Spleen (tissue), 11 donors: ENCODE results near the gene BTG3. TPM values are rescaled to one million over a fixed set of nuclear protein-coding genes. Genes with fewer than 3 reads are reported as not detected.
A peak's percentile ranks its signal among the peaks of the same experiment; 100 is the strongest.

ENCODE experiments used
- DNase-seq: peaks from one replicate; pipeline ENCODE4 v3.0.0-alpha.2; 2020
- H3K27ac ChIP-seq, 8 donors: fragments of 200-600 bp; sonication (generic) in 7 of 8; 1 replicate in 4 of 8; 2 replicates in 4 of 8; pipeline versions ENCODE4 v1.5.0 to v1.8.0; 2016 to 2021; ENCODE audit warnings: inconsistent platforms in 4 of 8, mild to moderate bottlenecking in 4 of 8, moderate library complexity in 1 of 8
- H3K27me3 ChIP-seq, 7 donors: fragments of 200-600 bp; sonication (generic) in 6 of 7; replicated peaks in 1 of 7; 1 replicate in 4 of 7; 2 replicates in 3 of 7; pipeline versions ENCODE4 v1.5.0 to v1.8.0; 2016 to 2021; ENCODE audit warnings: inconsistent platforms in 3 of 7, mild to moderate bottlenecking in 1 of 7
- H3K36me3 ChIP-seq, 6 donors: fragments of 200-600 bp; sonication (generic) in 5 of 6; 1 replicate in 4 of 6; 2 replicates in 2 of 6; pipeline versions ENCODE4 v1.5.0 to v1.8.0; 2016 to 2021; ENCODE audit warnings: inconsistent platforms in 2 of 6
- H3K4me1 ChIP-seq, 6 donors: fragments of 200-600 bp; sonication (generic) in 5 of 6; 1 replicate in 3 of 6; 2 replicates in 3 of 6; pipeline versions ENCODE4 v1.5.0 to v1.8.0; 2016 to 2021; ENCODE audit warnings: inconsistent platforms in 3 of 6
- H3K4me3 ChIP-seq, 8 donors: fragments of 200-600 bp; sonication (generic) in 7 of 8; 1 replicate in 4 of 8; 2 replicates in 4 of 8; pipeline versions ENCODE4 v1.5.0 to v1.8.0; 2016 to 2021; ENCODE audit warnings: inconsistent platforms in 4 of 8, mild to moderate bottlenecking in 4 of 8, moderate library complexity in 2 of 8
- H3K9me3 ChIP-seq, 8 donors: fragments of 200-600 bp; sonication (generic) in 7 of 8; 1 replicate in 4 of 8; 2 replicates in 4 of 8; pipeline versions ENCODE4 v1.5.0 to v1.8.0; 2016 to 2021; ENCODE audit warnings: inconsistent platforms in 4 of 8
- CTCF ChIP-seq, 11 experiments: fragments of 200-600 bp in 7 of 11; fragments of 450-650 bp in 4 of 11; sonication (generic) in 4 of 11; IDR thresholded peaks in 8 of 11; conservative IDR thresholded peaks in 3 of 11; 1 replicate in 7 of 11; 2 replicates in 4 of 11; pipeline versions ENCODE4 v1.4.0 to v1.8.0; 2016 to 2021; ENCODE audit warnings: antibody characterized with exemption in 11 of 11, inconsistent platforms in 4 of 11, mild to moderate bottlenecking in 1 of 11
- POLR2A ChIP-seq, 3 donors: fragments of 450-650 bp; IDR thresholded peaks; one replicate each; pipeline ENCODE4 v1.5.1; 2017; ENCODE audit warnings: antibody characterized with exemption in 3 of 3, mild to moderate bottlenecking in 1 of 3
- POLR2AphosphoS5 ChIP-seq, 3 donors: sonication (generic); formaldehyde crosslinking; IDR thresholded peaks; one replicate each; pipeline ENCODE4 v1.5.1; 2017; ENCODE audit warnings: antibody characterized with exemption in 3 of 3
- WGBS, 5 donors: extraction: QIAGEN DNeasy Blood & Tissue Kit in 3 of 5; methylation state at CpG; one replicate each; pipeline versions ENCODE4 v1.1.5 to v1.1.7; 2013 to 2018; 5-methylcytosine and 5-hydroxymethylcytosine counted together
- intact Hi-C: fragments of 100-400 bp; cut with DNase I; formaldehyde crosslinking; loops from one replicate; pipeline ENCODE4 v1.15.0; 2023; ENCODE audit warnings: low total_unique reads
- polyA plus RNA-seq, 3 donors: library from polyadenylated mRNA; stranded (reverse); fragments of 200-250 nt; gene quantifications; one replicate each; pipeline ENCODE4 v1.2.1, GENCODE V29; 2013
- total RNA-seq, 7 donors: library from RNA; depleted of rRNA in 3 of 7; stranded (reverse); fragments of >200 nt in 3 of 7; fragmentation: NEBNext Ultra II Directional in 4 of 7; extraction: Animal tissue kit (Norgen Biotek cat#: 25700) in 4 of 7; gene quantifications; one replicate each; pipeline versions ENCODE4 v1.1.0 to v1.2.1, GENCODE V29; 2016 to 2021
- donor health status: healthy with polysubstance abuse.
- donor health status: DM: no; HTN: no; CAD: no; lungs with moderate emphysema.
- donor health status: DM: no; HTN: no; CAD: no.
- donor health status: Bipolar disorder and iron deficiency.
- donor health status: healthy.
- donor health status: DM: no; HTN: no; CAD: no.
- donor health status: DM: yes; HTN: yes; CAD: no.

The BTG3 gene
- total and polyA plus RNA-seq, 10 donors = 10.9 to 31.7 (median 17.6) TPM

GRCh38 chr21:17610911-17611310 is 1.8 kb downstream of the BTG3 start:
- no peak for DNase-seq
- H3K9me3 ChIP-seq = no peaks in the 10 kb centered on the region
- TF ChIP-seq CTCF (IDR thresholded peaks at IDR 0.05 in 8 of 11, conservative IDR thresholded peaks at IDR 0.05 in 3 of 11) = no peak
- no peak for TF ChIP-seq POLR2AphosphoS5 (IDR thresholded peaks at IDR 0.05)
- peak overlapping the region; percentile 31 to 92 (median 87) for H3K27ac ChIP-seq
- H3K4me3 ChIP-seq = peak overlapping the region; percentile 68 to 85 (median 80)
- H3K27me3 ChIP-seq = no peaks in the 10 kb centered on the region
- 44 to 69% (median 63%) methylated on average over 9 of the region's 9 CpGs for WGBS, 5 donors
- H3K36me3 ChIP-seq = peaks cover 0 to 30% (median 5%) of the 10 kb centered on the region in 6 donors
- intact Hi-C loops = loop anchor here (10.0 kb wide), 1 partner anchor 214 kb away; no protein-coding TSS in a partner anchor
- peaks cover 4 to 34% (median 13%) of the 10 kb centered on the region in 6 donors for H3K4me1 ChIP-seq

DNA sequence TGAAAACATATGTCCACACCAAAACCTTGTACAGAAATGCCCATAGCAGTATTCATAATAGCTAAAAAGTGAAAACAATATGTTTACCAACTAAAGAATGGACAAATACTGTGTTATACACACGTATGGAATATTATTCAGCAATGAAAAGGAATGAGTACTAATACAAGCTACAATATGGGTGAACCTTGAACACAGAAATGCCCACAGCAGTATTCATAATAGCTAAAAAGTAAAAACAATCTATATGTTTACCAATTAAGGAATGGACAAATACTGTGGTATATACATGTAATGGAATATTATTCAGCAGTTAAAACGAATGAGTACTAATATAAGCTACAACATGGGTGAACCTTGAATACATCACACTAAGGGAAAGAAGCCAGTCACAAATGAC is 3.0 kb downstream of the BTG3 start:
- no peak for DNase-seq
- peaks cover 4 to 34% (median 13%) of the 10 kb centered on the region in 6 donors for H3K4me1 ChIP-seq
- TF ChIP-seq CTCF (IDR thresholded peaks at IDR 0.05 in 8 of 11, conservative IDR thresholded peaks at IDR 0.05 in 3 of 11) (no peak), POLR2A (IDR thresholded peaks at IDR 0.05) (no peak), POLR2AphosphoS5 (IDR thresholded peaks at IDR 0.05) (no peak)
- no peaks in the 10 kb centered on the region for H3K9me3 ChIP-seq
- H3K4me3 ChIP-seq = no peak overlapping the region
- H3K27me3 ChIP-seq = no peaks in the 10 kb centered on the region
- intact Hi-C loops = loop anchor here (10.0 kb wide), 1 partner anchor 215 kb away; no protein-coding TSS in a partner anchor
- no peak overlapping the region for H3K27ac ChIP-seq
- WGBS, 5 donors = 93 to 98% (median 96%) methylated on average over 2 of the region's 2 CpGs
- H3K36me3 ChIP-seq = peaks cover 0 to 41% (median 8%) of the 10 kb centered on the region in 6 donors

DNA sequence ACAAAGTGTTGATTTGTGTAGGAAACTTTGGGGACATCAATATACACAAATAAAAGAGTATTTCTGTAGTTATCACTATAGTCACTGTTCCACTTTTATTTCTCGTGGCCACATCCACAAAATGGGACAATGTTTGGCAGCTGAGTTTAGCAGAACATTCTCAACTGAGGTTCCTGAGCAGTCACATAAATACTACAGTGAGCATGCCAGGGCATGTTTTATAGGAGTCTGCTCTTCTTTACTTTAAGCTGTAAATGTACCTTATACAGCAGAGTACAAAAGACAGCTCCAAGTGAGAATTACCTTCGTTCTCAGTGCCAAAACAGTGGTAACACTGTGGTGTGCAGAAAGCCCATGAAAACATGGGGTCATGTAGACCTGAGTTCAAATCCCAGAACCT is 5.0 kb downstream of the BTG3 start:
- peaks cover 4 to 26% (median 8%) of the 10 kb centered on the region in 6 donors for H3K4me1 ChIP-seq
- H3K9me3 ChIP-seq = no peaks in the 10 kb centered on the region
- H3K36me3 ChIP-seq = peaks cover 0 to 61% (median 21%) of the 10 kb centered on the region in 6 donors
- no peak overlapping the region for H3K27ac ChIP-seq
- 87 to 94% (median 90%) methylated on average over 2 of the region's 2 CpGs for WGBS, 5 donors
- no peak for TF ChIP-seq POLR2AphosphoS5 (IDR thresholded peaks at IDR 0.05)
- no peak for TF ChIP-seq POLR2A (IDR thresholded peaks at IDR 0.05)
- TF ChIP-seq CTCF (IDR thresholded peaks at IDR 0.05 in 8 of 11, conservative IDR thresholded peaks at IDR 0.05 in 3 of 11) = no peak
- no peak for DNase-seq
- intact Hi-C loops = no loop called here
- H3K4me3 ChIP-seq = no peak overlapping the region
- H3K27me3 ChIP-seq = no peaks in the 10 kb centered on the region

- Histone ChIP-seq H3K27me3 (no peaks in the 10 kb centered on the region), H3K36me3 (peaks cover 2 to 96% (median 26%) of the 10 kb centered on the region in 6 donors), H3K27ac (no peak overlapping the region), H3K9me3 (no peaks in the 10 kb centered on the region), H3K4me1 (peaks cover 0 to 3% (median 0%) of the 10 kb centered on the region in 6 donors), H3K4me3 (no peak overlapping the region)
- WGBS, 5 donors = 79 to 89% (median 83%) methylated on average over 3 of the region's 3 CpGs
- intact Hi-C loops = no loop called here
- DNase-seq = no peak
- TF ChIP-seq POLR2AphosphoS5 (IDR thresholded peaks at IDR 0.05) = no peak
- no peak for TF ChIP-seq POLR2A (IDR thresholded peaks at IDR 0.05)
- TF ChIP-seq CTCF (IDR thresholded peaks at IDR 0.05 in 8 of 11, conservative IDR thresholded peaks at IDR 0.05 in 3 of 11) = no peak
These were observed 9.8 kb downstream of the BTG3 start for GRCh38 chr21:17602874-17603273.
